HG03135 (cell line): ENCODE measurements around the gene SLC40A1.

Source experiments
- ATAC-seq: cut with Tn5 transposase; IDR thresholded peaks from one replicate; pipeline ENCODE4 v1.9.1; 2021; ENCODE audit warnings: mild to moderate bottlenecking, moderate library complexity; ENCODE audit not compliant: unreplicated experiment

Gene SLC40A1

DNA sequence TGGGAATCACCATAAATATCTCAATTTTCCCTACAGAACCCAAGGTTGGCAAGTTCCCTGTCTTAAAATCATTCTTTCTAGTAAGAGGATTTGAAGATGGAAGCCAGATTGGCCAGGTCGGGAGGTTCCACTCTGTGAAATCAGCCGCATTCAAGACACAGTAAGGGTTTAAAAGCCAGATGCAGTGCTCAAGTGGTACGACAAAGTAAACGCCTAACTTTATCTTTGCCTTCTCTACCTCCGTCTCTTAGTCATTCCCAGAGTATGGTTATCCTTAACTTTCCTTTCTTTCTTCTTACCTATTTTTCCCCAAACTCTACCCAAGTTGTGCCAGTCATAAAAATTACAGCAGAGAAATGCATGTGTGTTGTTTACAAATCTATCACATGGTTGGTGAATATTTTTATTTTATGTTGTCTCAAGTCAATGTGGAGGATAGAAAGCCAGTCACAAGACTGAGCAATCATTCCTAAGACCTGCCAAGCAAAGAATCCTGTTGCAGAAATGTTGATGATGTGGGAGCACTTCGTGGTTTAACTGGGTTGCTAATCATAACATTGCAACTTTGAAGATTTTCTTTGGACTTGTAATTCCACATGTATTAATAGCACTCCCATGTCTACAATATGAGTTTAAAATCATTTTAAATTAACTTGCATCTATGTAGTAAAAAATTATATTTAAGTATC, 62.6 kb downstream of the SLC40A1 start:
- ATAC-seq = no peak

DNA sequence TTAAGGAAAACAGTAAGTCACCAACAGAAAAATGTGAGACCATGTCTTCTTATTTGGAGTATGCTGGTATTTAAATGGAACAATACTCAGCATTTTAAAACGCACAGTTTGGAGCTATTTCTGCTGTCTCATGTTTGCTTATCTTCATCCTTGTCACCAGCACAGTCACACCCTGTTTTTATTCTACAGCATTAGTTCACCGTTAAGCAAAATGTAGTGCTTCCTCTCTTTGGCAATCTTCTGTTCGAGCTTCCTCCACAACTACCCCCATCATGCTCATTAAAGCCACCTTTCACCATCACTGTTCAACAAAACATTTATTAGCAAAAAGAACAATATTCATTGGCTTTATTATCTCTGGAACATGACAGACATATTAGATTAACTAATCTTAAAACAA, 64.0 kb downstream of the SLC40A1 start:
- ATAC-seq = no peak

DNA sequence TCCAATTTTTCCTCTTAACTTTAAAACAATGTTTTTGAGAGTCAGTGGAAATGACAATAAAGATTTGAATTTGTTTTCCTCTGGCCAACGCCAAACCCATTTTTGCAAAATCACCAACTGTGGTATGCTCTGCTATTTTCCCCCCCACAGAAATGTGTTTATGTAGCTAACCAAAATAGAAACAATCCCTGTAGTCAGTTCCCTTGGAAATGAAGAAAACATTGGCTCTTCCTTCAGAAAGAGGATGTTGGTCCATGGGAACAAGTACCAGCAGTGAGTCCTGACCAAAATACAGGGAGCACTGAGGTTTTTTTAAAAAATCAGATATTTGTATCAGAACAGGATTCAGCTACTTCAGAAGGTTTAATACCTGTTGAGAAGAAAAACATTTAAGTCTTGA, 65.3 kb downstream of the SLC40A1 start:
- ATAC-seq = no peak

DNA sequence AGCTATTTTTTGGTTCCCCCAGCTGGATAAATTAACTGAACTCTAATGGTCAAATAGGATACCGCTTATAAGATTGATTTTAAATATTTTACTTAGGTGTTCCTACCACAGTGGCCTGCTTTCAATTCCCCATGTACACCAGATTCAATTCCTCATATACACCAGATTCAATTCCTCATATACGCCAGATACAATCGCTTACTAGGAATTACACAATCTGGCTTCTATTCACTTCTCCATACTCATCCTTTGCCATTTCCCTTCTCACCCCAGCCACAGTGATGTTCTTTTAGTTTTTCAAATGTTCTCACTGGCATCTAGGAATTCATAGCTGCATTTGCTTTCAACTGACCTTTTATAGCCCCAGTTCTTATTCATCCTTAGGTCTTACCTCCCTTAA, 66.5 kb downstream of the SLC40A1 start:
- no peak for ATAC-seq

DNA sequence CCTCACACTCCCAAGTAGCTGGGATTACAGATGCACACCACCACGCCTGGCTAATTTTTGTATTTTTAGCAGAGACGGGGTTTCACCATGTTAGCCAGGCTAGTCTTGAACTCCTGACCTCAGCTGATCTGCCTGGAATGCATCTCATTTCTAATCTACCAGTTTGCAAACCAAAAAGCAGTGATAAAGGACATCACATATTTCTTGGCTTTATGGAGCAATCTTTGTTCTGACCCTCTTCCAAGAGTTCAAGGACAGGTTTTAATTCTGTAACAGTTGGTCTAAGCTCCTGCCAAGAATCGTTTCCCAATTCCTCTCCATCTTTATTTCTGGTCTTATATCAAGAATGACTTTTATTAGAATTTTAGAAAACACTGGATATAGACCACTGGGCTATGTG, 67.7 kb downstream of the SLC40A1 start:
- no peak for ATAC-seq

DNA sequence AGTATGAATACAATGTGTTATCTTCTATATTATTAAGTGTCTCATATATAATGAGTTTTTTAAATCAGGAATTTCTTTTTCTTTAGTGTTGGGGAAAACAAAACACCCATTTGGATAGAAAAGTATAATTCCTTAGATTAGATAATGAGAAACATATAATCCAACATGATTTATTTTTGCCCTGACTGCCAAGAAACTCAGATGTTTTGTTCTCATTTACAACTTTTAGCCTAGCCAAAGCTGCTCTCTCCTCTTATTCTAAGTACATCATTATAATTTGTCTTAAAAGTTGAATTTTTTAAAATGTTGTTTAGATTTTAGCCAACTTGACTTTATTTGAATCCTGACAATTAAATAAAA, 68.6 kb downstream of the SLC40A1 start:
- ATAC-seq = no peak

DNA sequence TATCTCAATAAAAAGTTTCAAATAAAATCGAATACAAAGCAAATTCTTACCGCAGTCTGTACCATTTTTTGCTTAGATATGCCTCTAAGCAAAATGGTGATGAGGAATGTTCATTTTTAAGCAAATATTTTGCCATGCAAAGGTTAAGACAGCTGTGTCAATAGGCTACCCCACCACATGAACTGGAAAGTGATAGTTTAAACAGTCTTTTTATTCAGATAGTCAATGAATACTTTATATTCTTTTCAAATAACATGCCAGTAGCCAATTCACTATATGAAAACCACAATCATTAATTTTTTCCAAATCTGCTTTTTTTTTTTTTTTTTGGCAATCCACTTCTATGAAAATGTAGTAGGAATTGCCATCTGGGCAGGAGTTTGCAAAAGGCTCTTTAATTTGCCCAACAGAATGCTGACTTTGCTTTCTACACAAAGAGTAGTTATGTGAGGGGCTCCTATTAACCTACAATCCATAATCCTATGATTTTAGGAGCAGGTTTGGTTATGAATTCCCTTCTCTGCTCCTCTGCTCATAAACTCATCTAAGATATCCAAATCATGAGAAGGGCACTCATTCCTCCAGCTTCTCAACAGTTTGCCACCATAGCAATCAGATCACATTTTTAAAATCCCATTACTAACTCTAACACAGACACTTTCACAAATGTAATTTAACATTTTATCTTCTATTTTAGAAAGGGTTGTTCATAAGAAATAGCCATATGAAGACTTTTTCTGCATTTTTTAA, 69.2 kb downstream of the SLC40A1 start:
- no peak for ATAC-seq
